Colon (tissue), 2 donors: ENCODE data around the gene ZDHHC3.

Experiments used
- FAIRE-seq: peaks from 2 replicates; lab custom pipeline; 2012; peaks lifted over from hg19 to GRCh38; lab: Jason Lieb, UNC
- donor health status: control.
- donor health status: control.

ZDHHC3 gene

GRCh38 chr3:44976002-44976815 lies at the start of gene ZDHHC3, which contains the start of gene EXOSC7:
Gene ZDHHC3, minus strand, starts transcription at chr3:44976174. Its CDS starts 16,738 bp downstream, at chr3:44959436.
Gene EXOSC7, plus strand, starts transcription at chr3:44976244. Its CDS starts 34 bp downstream, at chr3:44976278.
- no peak for FAIRE-seq

- no peak for FAIRE-seq
These were observed 48.7 kb upstream of the ZDHHC3 start for GRCh38 chr3:45024542-45025255.

GRCh38 chr3:45023675-45024074 lies 47.7 kb upstream of the ZDHHC3 start:
- FAIRE-seq, result no peak

GRCh38 chr3:45021524-45022297 lies 45.7 kb upstream of the ZDHHC3 start:
- FAIRE-seq, result no peak

- FAIRE-seq, result no peak
These were observed 44.6 kb upstream of the ZDHHC3 start for GRCh38 chr3:45020534-45020933.

- no peak for FAIRE-seq
These were observed 41.8 kb upstream of the ZDHHC3 start for GRCh38 chr3:45017821-45018220.

- FAIRE-seq, result no peak
These were observed 40.9 kb upstream of the ZDHHC3 start for GRCh38 chr3:45016916-45017315.

- no peak for FAIRE-seq
These were observed 36.6 kb upstream of the ZDHHC3 start for GRCh38 chr3:45012577-45012976.

- no peak for FAIRE-seq
These were observed 36.0 kb upstream of the ZDHHC3 start for GRCh38 chr3:45011756-45012508.

GRCh38 chr3:45010811-45011333 lies 34.9 kb upstream of the ZDHHC3 start:
- FAIRE-seq, result no peak

GRCh38 chr3:45009868-45010267 lies 33.9 kb upstream of the ZDHHC3 start:
- FAIRE-seq, result no peak

GRCh38 chr3:45008117-45008516 lies 32.1 kb upstream of the ZDHHC3 start:
- FAIRE-seq, result no peak

- no peak for FAIRE-seq
These were observed 31.1 kb upstream of the ZDHHC3 start for GRCh38 chr3:45007091-45007490.

GRCh38 chr3:45003859-45004258 lies 27.9 kb upstream of the ZDHHC3 start:
- FAIRE-seq, result no peak

- FAIRE-seq, result no peak
These were observed 27.4 kb upstream of the ZDHHC3 start for GRCh38 chr3:45003406-45003805.

- FAIRE-seq, result no peak
These were observed 26.7 kb upstream of the ZDHHC3 start for GRCh38 chr3:45002720-45003119.

- FAIRE-seq, result no peak
These were observed 26.2 kb upstream of the ZDHHC3 start for GRCh38 chr3:45002139-45002660.

- FAIRE-seq, result no peak
These were observed 25.8 kb upstream of the ZDHHC3 start for GRCh38 chr3:45001738-45002137.

- FAIRE-seq, result no peak
These were observed 24.8 kb upstream of the ZDHHC3 start for GRCh38 chr3:45000823-45001222.

GRCh38 chr3:44999782-45000181 lies 23.8 kb upstream of the ZDHHC3 start:
- FAIRE-seq, result no peak

GRCh38 chr3:44996556-44996969 lies 20.6 kb upstream of the ZDHHC3 start:
- no peak for FAIRE-seq
